ENCODE results near the gene FOXP1.

The FOXP1 gene

GRCh38 chr3:71124048-71124447, 459.5 kb downstream of the FOXP1 start:
- TF ChIP-seq, protein P1, sequence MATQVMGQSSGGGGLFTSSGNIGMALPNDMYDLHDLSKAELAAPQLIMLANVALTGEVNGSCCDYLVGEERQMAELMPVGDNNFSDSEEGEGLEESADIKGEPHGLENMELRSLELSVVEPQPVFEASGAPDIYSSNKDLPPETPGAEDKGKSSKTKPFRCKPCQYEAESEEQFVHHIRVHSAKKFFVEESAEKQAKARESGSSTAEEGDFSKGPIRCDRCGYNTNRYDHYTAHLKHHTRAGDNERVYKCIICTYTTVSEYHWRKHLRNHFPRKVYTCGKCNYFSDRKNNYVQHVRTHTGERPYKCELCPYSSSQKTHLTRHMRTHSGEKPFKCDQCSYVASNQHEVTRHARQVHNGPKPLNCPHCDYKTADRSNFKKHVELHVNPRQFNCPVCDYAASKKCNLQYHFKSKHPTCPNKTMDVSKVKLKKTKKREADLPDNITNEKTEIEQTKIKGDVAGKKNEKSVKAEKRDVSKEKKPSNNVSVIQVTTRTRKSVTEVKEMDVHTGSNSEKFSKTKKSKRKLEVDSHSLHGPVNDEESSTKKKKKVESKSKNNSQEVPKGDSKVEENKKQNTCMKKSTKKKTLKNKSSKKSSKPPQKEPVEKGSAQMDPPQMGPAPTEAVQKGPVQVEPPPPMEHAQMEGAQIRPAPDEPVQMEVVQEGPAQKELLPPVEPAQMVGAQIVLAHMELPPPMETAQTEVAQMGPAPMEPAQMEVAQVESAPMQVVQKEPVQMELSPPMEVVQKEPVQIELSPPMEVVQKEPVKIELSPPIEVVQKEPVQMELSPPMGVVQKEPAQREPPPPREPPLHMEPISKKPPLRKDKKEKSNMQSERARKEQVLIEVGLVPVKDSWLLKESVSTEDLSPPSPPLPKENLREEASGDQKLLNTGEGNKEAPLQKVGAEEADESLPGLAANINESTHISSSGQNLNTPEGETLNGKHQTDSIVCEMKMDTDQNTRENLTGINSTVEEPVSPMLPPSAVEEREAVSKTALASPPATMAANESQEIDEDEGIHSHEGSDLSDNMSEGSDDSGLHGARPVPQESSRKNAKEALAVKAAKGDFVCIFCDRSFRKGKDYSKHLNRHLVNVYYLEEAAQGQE (IDR thresholded peaks at IDR 0.05; ENCODE audit: insufficient read depth in 1 of 2, low read depth in 2 of 2, low read length in 2 of 2): no peak
- TF ChIP-seq SIN3A (IDR thresholded peaks at IDR 0.05; ENCODE audit: borderline replicate concordance, insufficient read depth, low read length) (no peak), TAF1 (IDR thresholded peaks at IDR 0.05; ENCODE audit: borderline replicate concordance, insufficient read depth, low read length) (no peak), FOXP2 (optimal IDR thresholded peaks at IDR 0.05; ENCODE audit: borderline replicate concordance, extremely low read depth, extremely low read length, insufficient read depth) (no peak), POLR2AphosphoS5 (IDR thresholded peaks at IDR 0.05; ENCODE audit: low read depth, low read length) (no peak)

DNA sequence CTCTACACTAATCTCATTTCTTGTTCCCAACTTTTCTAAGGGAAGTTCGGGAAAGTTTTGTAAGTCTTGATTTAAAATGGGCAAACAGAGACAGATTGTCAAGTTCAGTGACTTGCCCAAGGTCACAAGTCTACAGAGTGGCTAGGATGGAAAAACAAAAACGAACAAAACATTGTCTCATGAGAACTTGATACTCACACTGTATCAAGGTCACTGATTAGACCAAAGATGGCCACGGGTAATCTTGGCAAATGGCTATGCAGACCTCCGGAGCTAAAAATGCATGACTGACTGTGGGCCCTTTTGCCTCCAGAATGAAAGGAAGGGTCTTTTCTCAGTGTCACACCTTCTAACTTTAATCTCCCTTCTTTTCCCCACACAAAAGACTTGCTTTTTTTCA, 460.9 kb downstream of the FOXP1 start:
- TF ChIP-seq SIN3A (IDR thresholded peaks at IDR 0.05; ENCODE audit: borderline replicate concordance, insufficient read depth, low read length): no peak
- TF ChIP-seq, protein P1 (IDR thresholded peaks at IDR 0.05; ENCODE audit: insufficient read depth in 1 of 2, low read depth in 2 of 2, low read length in 2 of 2): no peak
- no peak for TF ChIP-seq FOXP2 (optimal IDR thresholded peaks at IDR 0.05; ENCODE audit: borderline replicate concordance, extremely low read depth, extremely low read length, insufficient read depth)
- no peak for TF ChIP-seq POLR2AphosphoS5 (IDR thresholded peaks at IDR 0.05; ENCODE audit: low read depth, low read length)
- no peak for TF ChIP-seq TAF1 (IDR thresholded peaks at IDR 0.05; ENCODE audit: borderline replicate concordance, insufficient read depth, low read length)

GRCh38 chr3:71121429-71122167, 461.9 kb downstream of the FOXP1 start:
- TF ChIP-seq SIN3A (IDR thresholded peaks at IDR 0.05; ENCODE audit: borderline replicate concordance, insufficient read depth, low read length) (no peak), TAF1 (IDR thresholded peaks at IDR 0.05; ENCODE audit: borderline replicate concordance, insufficient read depth, low read length) (no peak), FOXP2 (optimal IDR thresholded peaks at IDR 0.05; ENCODE audit: borderline replicate concordance, extremely low read depth, extremely low read length, insufficient read depth) (no peak), POLR2AphosphoS5 (IDR thresholded peaks at IDR 0.05; ENCODE audit: low read depth, low read length) (no peak)
- TF ChIP-seq, protein P1 (IDR thresholded peaks at IDR 0.05; ENCODE audit: insufficient read depth in 1 of 2, low read depth in 2 of 2, low read length in 2 of 2): no peak

GRCh38 chr3:71120012-71120411, 463.5 kb downstream of the FOXP1 start:
- no peak for TF ChIP-seq TAF1 (IDR thresholded peaks at IDR 0.05; ENCODE audit: borderline replicate concordance, insufficient read depth, low read length)
- TF ChIP-seq, protein P1 (IDR thresholded peaks at IDR 0.05; ENCODE audit: insufficient read depth in 1 of 2, low read depth in 2 of 2, low read length in 2 of 2): no peak
- no peak for TF ChIP-seq FOXP2 (optimal IDR thresholded peaks at IDR 0.05; ENCODE audit: borderline replicate concordance, extremely low read depth, extremely low read length, insufficient read depth)
- TF ChIP-seq SIN3A (IDR thresholded peaks at IDR 0.05; ENCODE audit: borderline replicate concordance, insufficient read depth, low read length): no peak
- TF ChIP-seq POLR2AphosphoS5 (IDR thresholded peaks at IDR 0.05; ENCODE audit: low read depth, low read length): no peak
